ENCODE data around the gene IQCN. TPM values are rescaled to one million over a fixed set of nuclear protein-coding genes. Genes with fewer than 3 reads are reported as not detected.
A peak's percentile ranks its signal among the peaks of the same experiment; 100 is the strongest.

Gene IQCN
- total RNA-seq, 5 donors from 2014 or later (not counting 1 experiment from before 2014, with no cell fraction given), result 4.1 to 42.8 (median 6.3) TPM

DNA sequence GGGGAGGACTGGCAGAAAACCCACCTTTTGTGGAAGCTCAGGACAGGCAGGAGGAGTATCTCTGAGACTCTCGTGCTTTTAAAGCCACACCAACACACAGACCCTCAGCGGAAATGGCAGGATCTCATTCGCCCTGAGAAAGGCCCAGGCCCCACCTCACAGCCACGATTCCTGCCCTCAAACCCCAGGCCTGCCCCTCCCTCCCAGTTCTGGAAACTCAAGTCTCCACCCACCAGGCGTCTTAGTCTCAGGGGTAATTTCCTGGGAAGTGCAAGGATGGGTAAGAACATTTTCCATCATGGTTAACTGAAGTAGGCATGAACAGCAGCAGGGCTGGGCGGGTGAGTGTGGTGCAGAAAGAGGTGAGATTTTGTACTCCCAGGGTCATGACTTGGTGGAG is 40.1 kb downstream of the IQCN start:
- H3K36me3 ChIP-seq (ENCODE audit: control insufficient read depth in 2 of 2, extremely low read depth in 1 of 2, insufficient read depth in 1 of 2, low read length in 1 of 2), result no peaks in the 10 kb centered on the region
- H3K9me3 ChIP-seq, result no peaks in the 10 kb centered on the region
- H3K27ac ChIP-seq (ENCODE audit: low read length), result no peak overlapping the region
- no peak for ATAC-seq (replicated peaks in 1 of 4)
- peaks cover 0 to 8% of the 10 kb centered on the region in 2 experiments for H3K4me1 ChIP-seq (ENCODE audit: control insufficient read depth in 1 of 2, extremely low read depth in 1 of 2, insufficient read depth in 2 of 2, low read length in 2 of 2)
- ChIA-PET CTCF (no interaction called here), POLR2A (no interaction called here)
- H3K27me3 ChIP-seq (replicated peaks in 1 of 2; ENCODE audit: control insufficient read depth in 2 of 2, extremely low read depth in 1 of 2, insufficient read depth in 2 of 2, low read length in 1 of 2), result peaks cover 0 to 83% of the 10 kb centered on the region in 2 experiments
- no peaks in the 10 kb centered on the region for H3K36me3 Mint-ChIP-seq
- peaks cover 0 to 4% (median 3%) of the 10 kb centered on the region in 3 donors for H3K4me1 Mint-ChIP-seq
- no peak overlapping the region for H3K4me3 ChIP-seq (ENCODE audit: control insufficient read depth in 1 of 2, extremely low read depth in 1 of 2, low read length in 1 of 2)
- H3K4me3 Mint-ChIP-seq, result no peak overlapping the region
- no peak overlapping the region for H3K27ac Mint-ChIP-seq
- 50% methylated on average over 1 of the region's 6 CpGs for WGBS (ENCODE audit: insufficient coverage)
- peaks cover 54 to 73% of the 10 kb centered on the region in 2 donors for H3K27me3 Mint-ChIP-seq
- DNase-seq, result no peak
- H3K9me3 Mint-ChIP-seq, result peaks cover 0 to 5% (median 0%) of the 10 kb centered on the region in 3 donors

- Mint-ChIP-seq H3K9me3 (peaks cover 0 to 5% (median 0%) of the 10 kb centered on the region in 3 donors), H3K27ac (peak overlapping the region in 1 of 2 donors; percentile 59), H3K27me3 (peaks cover 54 to 72% of the 10 kb centered on the region in 2 donors), H3K4me1 (peaks cover 0 to 4% (median 3%) of the 10 kb centered on the region in 3 donors), H3K36me3 (no peaks in the 10 kb centered on the region), H3K4me3 (no peak overlapping the region)
- ChIA-PET CTCF (interaction anchor here in 1 of 2 donors (0.6 kb wide), 1 partner anchor 502 kb away, joined by 4 read pairs; no protein-coding TSS in a partner anchor), POLR2A (interaction anchor here in 1 of 2 donors (0.7 kb wide), 1 partner anchor 489 kb away, joined by 7 read pairs; no protein-coding TSS in a partner anchor)
- Histone ChIP-seq H3K27me3 (replicated peaks in 1 of 2; ENCODE audit: control insufficient read depth in 2 of 2, extremely low read depth in 1 of 2, insufficient read depth in 2 of 2, low read length in 1 of 2) (peaks cover 0 to 86% of the 10 kb centered on the region in 2 experiments), H3K4me3 (ENCODE audit: control insufficient read depth in 1 of 2, extremely low read depth in 1 of 2, low read length in 1 of 2) (no peak overlapping the region), H3K9me3 (no peaks in the 10 kb centered on the region), H3K27ac (ENCODE audit: low read length) (no peak overlapping the region), H3K4me1 (ENCODE audit: control insufficient read depth in 1 of 2, extremely low read depth in 1 of 2, insufficient read depth in 2 of 2, low read length in 2 of 2) (peaks cover 0 to 8% of the 10 kb centered on the region in 2 experiments), H3K36me3 (ENCODE audit: control insufficient read depth in 2 of 2, extremely low read depth in 1 of 2, insufficient read depth in 1 of 2, low read length in 1 of 2) (no peaks in the 10 kb centered on the region)
- peak in 3 of 4 experiments; percentile 48 to 76 (median 49) for ATAC-seq (replicated peaks in 1 of 4)
- WGBS (ENCODE audit: insufficient coverage), result 30% methylated on average over 20 of the region's 37 CpGs
- DNase-seq, result peak in 29 of 35 experiments; percentile 16 to 71 (median 38)
These were observed 40.9 kb downstream of the IQCN start for GRCh38 chr19:18233224-18233825.

DNA sequence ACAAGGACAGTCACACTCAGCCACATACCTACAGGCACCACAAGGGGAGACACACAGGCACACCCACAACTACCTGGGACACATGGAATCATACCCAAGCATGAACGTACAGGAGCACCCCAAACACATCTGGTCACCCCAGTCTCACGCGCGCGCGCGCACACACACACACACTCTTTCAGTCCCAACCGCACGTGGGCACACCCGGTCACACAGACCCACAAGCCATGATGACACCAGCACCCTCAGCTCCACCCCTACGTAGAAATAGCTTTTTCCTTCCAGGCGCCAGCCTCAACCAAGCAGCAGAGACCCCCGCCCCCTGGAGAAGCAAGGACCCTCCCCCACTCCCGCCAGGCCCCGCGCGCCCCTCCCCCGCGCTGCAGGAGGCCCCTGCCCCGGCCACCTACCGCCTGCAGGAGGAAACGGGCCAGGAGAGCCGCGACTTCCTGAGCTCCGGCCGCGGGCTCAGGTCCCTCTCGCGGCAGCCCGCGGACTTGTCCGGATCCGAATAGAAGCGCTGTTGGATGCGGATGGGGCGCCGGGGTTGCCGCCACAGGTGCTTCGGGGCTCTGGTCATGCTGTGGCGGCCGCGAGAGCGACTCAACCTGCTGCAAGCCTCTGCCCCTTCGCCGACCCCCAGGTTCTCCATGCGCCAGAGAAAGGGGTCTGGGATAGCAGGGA is 41.6 kb downstream of the IQCN start:
- POLR2A ChIA-PET, result interaction anchor here in 1 of 2 donors (0.7 kb wide), 1 partner anchor 489 kb away, joined by 7 read pairs; no protein-coding TSS in a partner anchor
- peaks cover 0 to 88% of the 10 kb centered on the region in 2 experiments for H3K27me3 ChIP-seq (replicated peaks in 1 of 2; ENCODE audit: control insufficient read depth in 2 of 2, extremely low read depth in 1 of 2, insufficient read depth in 2 of 2, low read length in 1 of 2)
- H3K4me3 ChIP-seq (ENCODE audit: control insufficient read depth in 1 of 2, extremely low read depth in 1 of 2, low read length in 1 of 2), result no peak overlapping the region
- Mint-ChIP-seq H3K4me1 (peaks cover 0 to 4% (median 3%) of the 10 kb centered on the region in 3 donors), H3K36me3 (no peaks in the 10 kb centered on the region), H3K4me3 (no peak overlapping the region), H3K9me3 (peaks cover 0 to 5% (median 0%) of the 10 kb centered on the region in 3 donors), H3K27me3 (peaks cover 55 to 77% of the 10 kb centered on the region in 2 donors), H3K27ac (no peak overlapping the region)
- WGBS (ENCODE audit: insufficient coverage), result 12% methylated on average over 42 of the region's 46 CpGs
- no peak overlapping the region for H3K27ac ChIP-seq (ENCODE audit: low read length)
- CTCF ChIA-PET, result interaction anchor here in 1 of 2 donors (0.6 kb wide), 1 partner anchor 502 kb away, joined by 4 read pairs; no protein-coding TSS in a partner anchor
- H3K36me3 ChIP-seq (ENCODE audit: control insufficient read depth in 2 of 2, extremely low read depth in 1 of 2, insufficient read depth in 1 of 2, low read length in 1 of 2), result no peaks in the 10 kb centered on the region
- no peaks in the 10 kb centered on the region for H3K9me3 ChIP-seq
- ATAC-seq (replicated peaks in 1 of 4), result no peak
- H3K4me1 ChIP-seq (ENCODE audit: control insufficient read depth in 1 of 2, extremely low read depth in 1 of 2, insufficient read depth in 2 of 2, low read length in 2 of 2), result peaks cover 0 to 8% of the 10 kb centered on the region in 2 experiments
- no peak for DNase-seq

DNA sequence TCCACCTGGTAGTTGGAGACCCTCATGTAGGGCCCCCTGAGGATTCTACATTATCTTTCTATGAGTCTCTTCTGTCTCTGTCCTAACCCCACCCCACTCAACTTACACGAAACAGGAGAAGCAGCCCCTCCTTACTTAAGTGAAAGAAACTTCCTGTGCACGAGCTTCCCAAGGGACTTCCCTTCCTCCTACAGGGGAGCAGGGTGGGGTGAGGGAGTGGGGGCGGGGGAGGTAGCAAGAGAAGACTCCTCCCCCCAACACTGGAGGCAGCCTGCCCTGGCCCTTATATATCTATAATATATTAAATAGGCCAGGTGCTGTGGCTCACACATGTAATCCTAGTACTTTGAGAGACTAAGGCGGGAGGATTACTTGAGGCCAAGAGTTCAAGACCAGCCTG is 42.5 kb downstream of the IQCN start:
- ChIA-PET POLR2A (no interaction called here), CTCF (no interaction called here)
- no peak for ATAC-seq (replicated peaks in 1 of 4)
- no peaks in the 10 kb centered on the region for H3K36me3 ChIP-seq (ENCODE audit: control insufficient read depth in 2 of 2, extremely low read depth in 1 of 2, insufficient read depth in 1 of 2, low read length in 1 of 2)
- no peak overlapping the region for H3K27ac Mint-ChIP-seq
- H3K36me3 Mint-ChIP-seq, result no peaks in the 10 kb centered on the region
- no peak overlapping the region for H3K4me3 Mint-ChIP-seq
- no peaks in the 10 kb centered on the region for H3K9me3 ChIP-seq
- no peak overlapping the region for H3K27ac ChIP-seq (ENCODE audit: low read length)
- WGBS (ENCODE audit: insufficient coverage), result no CpG with 5 or more reads among the region's 4 CpGs
- H3K4me1 ChIP-seq (ENCODE audit: control insufficient read depth in 1 of 2, extremely low read depth in 1 of 2, insufficient read depth in 2 of 2, low read length in 2 of 2), result peaks cover 0 to 8% of the 10 kb centered on the region in 2 experiments
- H3K4me3 ChIP-seq (ENCODE audit: control insufficient read depth in 1 of 2, extremely low read depth in 1 of 2, low read length in 1 of 2), result no peak overlapping the region
- peaks cover 0 to 91% of the 10 kb centered on the region in 2 experiments for H3K27me3 ChIP-seq (replicated peaks in 1 of 2; ENCODE audit: control insufficient read depth in 2 of 2, extremely low read depth in 1 of 2, insufficient read depth in 2 of 2, low read length in 1 of 2)
- DNase-seq, result no peak
- peaks cover 3 to 8% (median 5%) of the 10 kb centered on the region in 3 donors for H3K4me1 Mint-ChIP-seq
- peaks cover 62 to 81% of the 10 kb centered on the region in 2 donors for H3K27me3 Mint-ChIP-seq
- H3K9me3 Mint-ChIP-seq, result peaks cover 0 to 5% (median 0%) of the 10 kb centered on the region in 3 donors

GRCh38 chr19:18230941-18231734 is 43.1 kb downstream of the IQCN start:
- ChIA-PET POLR2A (no interaction called here), CTCF (no interaction called here)
- H3K4me3 Mint-ChIP-seq, result no peak overlapping the region
- no peak overlapping the region for H3K27ac Mint-ChIP-seq
- no peak for DNase-seq
- Histone ChIP-seq H3K27me3 (replicated peaks in 1 of 2; ENCODE audit: control insufficient read depth in 2 of 2, extremely low read depth in 1 of 2, insufficient read depth in 2 of 2, low read length in 1 of 2) (peaks cover 0 to 90% of the 10 kb centered on the region in 2 experiments), H3K36me3 (ENCODE audit: control insufficient read depth in 2 of 2, extremely low read depth in 1 of 2, insufficient read depth in 1 of 2, low read length in 1 of 2) (no peaks in the 10 kb centered on the region), H3K4me1 (ENCODE audit: control insufficient read depth in 1 of 2, extremely low read depth in 1 of 2, insufficient read depth in 2 of 2, low read length in 2 of 2) (peaks cover 0 to 8% of the 10 kb centered on the region in 2 experiments), H3K4me3 (ENCODE audit: control insufficient read depth in 1 of 2, extremely low read depth in 1 of 2, low read length in 1 of 2) (no peak overlapping the region), H3K27ac (ENCODE audit: low read length) (no peak overlapping the region), H3K9me3 (no peaks in the 10 kb centered on the region)
- H3K4me1 Mint-ChIP-seq, result peaks cover 3 to 11% (median 5%) of the 10 kb centered on the region in 3 donors
- no peaks in the 10 kb centered on the region for H3K36me3 Mint-ChIP-seq
- H3K9me3 Mint-ChIP-seq, result peaks cover 0 to 5% (median 0%) of the 10 kb centered on the region in 3 donors
- 55% methylated on average over 14 of the region's 18 CpGs for WGBS (ENCODE audit: insufficient coverage)
- ATAC-seq (replicated peaks in 1 of 4), result no peak
- H3K27me3 Mint-ChIP-seq, result peaks cover 60 to 78% of the 10 kb centered on the region in 2 donors

- CTCF ChIA-PET, result no interaction called here
- ATAC-seq (replicated peaks in 1 of 4), result no peak
These were observed 44.3 kb downstream of the IQCN start for GRCh38 chr19:18229915-18230314.

More at GRCh38 chr19:18229915-18230314, 44.3 kb downstream of the IQCN start:
- no peaks in the 10 kb centered on the region for H3K36me3 Mint-ChIP-seq
- H3K27ac ChIP-seq (ENCODE audit: low read length), result no peak overlapping the region
- peaks cover 0 to 95% of the 10 kb centered on the region in 2 experiments for H3K27me3 ChIP-seq (replicated peaks in 1 of 2; ENCODE audit: control insufficient read depth in 2 of 2, extremely low read depth in 1 of 2, insufficient read depth in 2 of 2, low read length in 1 of 2)
- no peak overlapping the region for H3K4me3 ChIP-seq (ENCODE audit: control insufficient read depth in 1 of 2, extremely low read depth in 1 of 2, low read length in 1 of 2)
- H3K36me3 ChIP-seq (ENCODE audit: control insufficient read depth in 2 of 2, extremely low read depth in 1 of 2, insufficient read depth in 1 of 2, low read length in 1 of 2), result no peaks in the 10 kb centered on the region
- no peak overlapping the region for H3K27ac Mint-ChIP-seq
- no peak overlapping the region for H3K4me3 Mint-ChIP-seq
- POLR2A ChIA-PET, result no interaction called here
- no peaks in the 10 kb centered on the region for H3K9me3 ChIP-seq
- DNase-seq, result no peak
- peaks cover 0 to 5% (median 0%) of the 10 kb centered on the region in 3 donors for H3K9me3 Mint-ChIP-seq
- WGBS (ENCODE audit: insufficient coverage), result 100% methylated on average over 2 of the region's 4 CpGs
- peaks cover 0 to 21% of the 10 kb centered on the region in 2 experiments for H3K4me1 ChIP-seq (ENCODE audit: control insufficient read depth in 1 of 2, extremely low read depth in 1 of 2, insufficient read depth in 2 of 2, low read length in 2 of 2)
- H3K4me1 Mint-ChIP-seq, result peaks cover 10 to 20% (median 12%) of the 10 kb centered on the region in 3 donors
- peaks cover 60 to 78% of the 10 kb centered on the region in 2 donors for H3K27me3 Mint-ChIP-seq
